GM21515 (cell line): ENCODE results near the gene GALNT16.
"Not testable (repeated sequence)": the region's sequence is repeated elsewhere in the genome, so short reads cannot be mapped to it uniquely, and the experiment has no call there.

Experiments
- ATAC-seq: cut with Tn5 transposase; IDR thresholded peaks from one replicate; pipeline ENCODE4 v1.9.1; 2021; ENCODE audit not compliant: unreplicated experiment

The GALNT16 gene

GRCh38 chr14:69259168-69259526 lies 811 bp upstream of the GALNT16 start:
- no peak for ATAC-seq

GRCh38 chr14:69260190-69260860 lies 367 bp downstream of the GALNT16 start:
- no peak for ATAC-seq

GRCh38 chr14:69260861-69261564 lies 1.1 kb downstream of the GALNT16 start:
- no peak for ATAC-seq

GRCh38 chr14:69261761-69262331 lies 1.9 kb downstream of the GALNT16 start:
- no peak for ATAC-seq

- ATAC-seq = no peak
These were observed 2.6 kb downstream of the GALNT16 start for GRCh38 chr14:69262516-69262915.

- no peak for ATAC-seq
These were observed 3.4 kb downstream of the GALNT16 start for GRCh38 chr14:69263364-69263763.

- ATAC-seq = no peak
These were observed 3.8 kb downstream of the GALNT16 start for GRCh38 chr14:69263771-69264170.

GRCh38 chr14:69266572-69267345 lies 6.8 kb downstream of the GALNT16 start:
- no peak for ATAC-seq

- ATAC-seq = no peak
These were observed 7.5 kb downstream of the GALNT16 start for GRCh38 chr14:69267492-69267891.

GRCh38 chr14:69268223-69268622 lies 8.3 kb downstream of the GALNT16 start:
- ATAC-seq = no peak

GRCh38 chr14:69268763-69269162 lies 8.8 kb downstream of the GALNT16 start:
- ATAC-seq = no peak

- ATAC-seq = no peak
These were observed 9.4 kb downstream of the GALNT16 start for GRCh38 chr14:69269381-69269780.

- ATAC-seq = no peak
These were observed 10.1 kb downstream of the GALNT16 start for GRCh38 chr14:69270097-69270496.

GRCh38 chr14:69270795-69271708 lies 11.1 kb downstream of the GALNT16 start:
- no peak for ATAC-seq

GRCh38 chr14:69274321-69274720 lies 14.4 kb downstream of the GALNT16 start:
- no peak for ATAC-seq

GRCh38 chr14:69275331-69275730 lies 15.4 kb downstream of the GALNT16 start:
- no peak for ATAC-seq

- ATAC-seq = not testable (repeated sequence)
These were observed 17.4 kb downstream of the GALNT16 start for GRCh38 chr14:69277356-69277755.

GRCh38 chr14:69280746-69281291 lies 20.9 kb downstream of the GALNT16 start:
- no peak for ATAC-seq

- no peak for ATAC-seq
These were observed 21.7 kb downstream of the GALNT16 start for GRCh38 chr14:69281450-69282169.

GRCh38 chr14:69282448-69282847 lies 22.5 kb downstream of the GALNT16 start:
- no peak for ATAC-seq
